ENCODE data around the gene SLC7A9. TPM values are rescaled to one million over a fixed set of nuclear protein-coding genes. Genes with fewer than 3 reads are reported as not detected.

Gene SLC7A9
- total RNA-seq, 2 experiments from 2014 or later = not detected

DNA sequence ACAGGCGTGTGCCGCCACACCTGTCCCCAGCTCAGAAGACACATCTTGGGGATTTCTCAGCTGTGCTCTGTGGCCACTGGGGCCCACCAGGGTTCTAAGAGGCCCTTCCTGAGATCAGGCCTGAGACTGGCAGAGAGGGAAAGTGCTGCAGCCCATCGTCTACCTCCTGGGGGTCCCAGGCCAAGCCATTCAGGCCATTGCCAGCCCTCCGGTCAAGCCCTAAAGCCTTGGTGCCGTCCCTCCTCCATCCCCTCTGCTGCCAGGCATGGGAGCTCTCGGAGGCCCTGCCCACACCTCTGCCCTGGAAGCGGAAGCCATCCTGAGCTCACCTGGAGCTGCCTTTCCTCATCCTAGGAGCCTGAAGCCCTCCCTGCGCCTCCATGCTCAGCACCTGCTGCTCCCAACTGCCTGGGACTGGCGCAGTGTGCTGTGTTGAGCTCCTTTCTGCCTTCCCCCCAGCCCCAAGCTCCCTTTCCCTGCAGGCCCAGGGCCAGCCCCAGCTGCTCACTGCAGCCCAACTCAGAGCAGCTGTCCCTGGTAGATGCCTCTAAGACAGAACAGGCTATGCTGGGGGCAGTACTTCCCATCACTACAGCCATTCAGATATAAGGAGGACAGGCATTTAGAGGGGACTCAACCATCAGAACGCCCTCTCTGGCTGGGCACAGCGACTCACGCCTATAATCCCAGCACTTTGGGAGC is 2.9 kb downstream of the SLC7A9 start:
- POLR2A ChIA-PET = interaction anchor here (0.6 kb wide), 1 partner anchor 452 kb away, joined by 3 read pairs; no protein-coding TSS in a partner anchor

DNA sequence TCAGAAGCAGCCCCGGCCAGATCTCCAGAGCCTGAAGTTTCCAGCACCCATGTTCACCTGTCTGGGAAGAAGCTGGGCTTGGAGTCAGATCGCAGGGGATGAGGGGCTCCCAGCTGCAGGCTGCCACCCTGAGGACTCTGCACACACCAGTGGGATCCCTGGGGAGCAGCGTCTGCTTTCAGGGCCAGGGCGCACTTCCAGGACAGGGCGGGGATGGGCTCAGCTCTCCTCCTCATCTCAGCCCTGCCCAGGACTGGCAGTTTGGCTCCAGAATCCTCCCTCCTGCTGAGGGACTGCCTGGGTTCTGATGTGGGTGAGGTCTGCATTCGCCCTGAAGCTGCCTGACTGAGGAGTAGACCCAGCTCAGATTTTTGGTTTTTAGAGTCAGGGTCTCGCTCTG is 3.5 kb downstream of the SLC7A9 start:
- Histone ChIP-seq H3K9me3 (ENCODE audit: low read length) (no peaks in the 10 kb centered on the region), H3K79me2 (ENCODE audit: insufficient read depth, low read depth, low read length) (no peaks in the 10 kb centered on the region), H3K4me2 (ENCODE audit: low read length) (no peak overlapping the region), H2AFZ (ENCODE audit: low read length) (no peak overlapping the region), H3K4me1 (ENCODE audit: insufficient read depth, low read length, poor library complexity, severe bottlenecking) (no peaks in the 10 kb centered on the region), H3K4me3 (ENCODE audit: low read depth, low read length, poor library complexity, severe bottlenecking) (no peak overlapping the region), H3K27ac (ENCODE audit: low read depth, low read length, poor library complexity, severe bottlenecking) (no peak overlapping the region), H3K9me2 (ENCODE audit: insufficient read depth, low read length) (no peaks in the 10 kb centered on the region), H3K36me3 (ENCODE audit: insufficient read depth, low read length) (no peaks in the 10 kb centered on the region), H4K20me1 (ENCODE audit: insufficient read depth, low read length) (no peaks in the 10 kb centered on the region)
- no peak for DNase-seq (ENCODE audit: low spot score)
- ChIA-PET POLR2A (interaction anchor here (0.6 kb wide), 2 partner anchors 452 to 830 kb away, joined by 3 read pairs; no protein-coding TSS in a partner anchor), CTCF (ENCODE audit: unreplicated experiment) (no interaction called here)
- BruUV-seq (replicated peaks) = no TSS peak
- no peak for TF ChIP-seq EZH2phosphoT487 (IDR thresholded peaks at IDR 0.05; ENCODE audit: borderline replicate concordance, low read depth, low read length)
- TF ChIP-seq, protein P1, sequence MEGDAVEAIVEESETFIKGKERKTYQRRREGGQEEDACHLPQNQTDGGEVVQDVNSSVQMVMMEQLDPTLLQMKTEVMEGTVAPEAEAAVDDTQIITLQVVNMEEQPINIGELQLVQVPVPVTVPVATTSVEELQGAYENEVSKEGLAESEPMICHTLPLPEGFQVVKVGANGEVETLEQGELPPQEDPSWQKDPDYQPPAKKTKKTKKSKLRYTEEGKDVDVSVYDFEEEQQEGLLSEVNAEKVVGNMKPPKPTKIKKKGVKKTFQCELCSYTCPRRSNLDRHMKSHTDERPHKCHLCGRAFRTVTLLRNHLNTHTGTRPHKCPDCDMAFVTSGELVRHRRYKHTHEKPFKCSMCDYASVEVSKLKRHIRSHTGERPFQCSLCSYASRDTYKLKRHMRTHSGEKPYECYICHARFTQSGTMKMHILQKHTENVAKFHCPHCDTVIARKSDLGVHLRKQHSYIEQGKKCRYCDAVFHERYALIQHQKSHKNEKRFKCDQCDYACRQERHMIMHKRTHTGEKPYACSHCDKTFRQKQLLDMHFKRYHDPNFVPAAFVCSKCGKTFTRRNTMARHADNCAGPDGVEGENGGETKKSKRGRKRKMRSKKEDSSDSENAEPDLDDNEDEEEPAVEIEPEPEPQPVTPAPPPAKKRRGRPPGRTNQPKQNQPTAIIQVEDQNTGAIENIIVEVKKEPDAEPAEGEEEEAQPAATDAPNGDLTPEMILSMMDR (conservative IDR thresholded peaks at IDR 0.05; ENCODE audit: low read length) = no peak
- intact Hi-C loops (cut with micrococcal nuclease; ENCODE audit: unreplicated experiment) = no loop called here

More for the DNA sequence above, 2.9 kb downstream of the SLC7A9 start:
- no peaks in the 10 kb centered on the region for H3K9me3 ChIP-seq (ENCODE audit: low read length)
- no peak overlapping the region for H2AFZ ChIP-seq (ENCODE audit: low read length)
- no peaks in the 10 kb centered on the region for H3K9me2 ChIP-seq (ENCODE audit: insufficient read depth, low read length)
- H4K20me1 ChIP-seq (ENCODE audit: insufficient read depth, low read length) = no peaks in the 10 kb centered on the region
- no peak overlapping the region for H3K4me2 ChIP-seq (ENCODE audit: low read length)
- H3K79me2 ChIP-seq (ENCODE audit: insufficient read depth, low read depth, low read length) = no peaks in the 10 kb centered on the region
- H3K27ac ChIP-seq (ENCODE audit: low read depth, low read length, poor library complexity, severe bottlenecking) = no peak overlapping the region
- TF ChIP-seq, protein P1 (conservative IDR thresholded peaks at IDR 0.05; ENCODE audit: low read length) = no peak
- no peak for TF ChIP-seq EZH2phosphoT487 (IDR thresholded peaks at IDR 0.05; ENCODE audit: borderline replicate concordance, low read depth, low read length)
- H3K4me3 ChIP-seq (ENCODE audit: low read depth, low read length, poor library complexity, severe bottlenecking) = no peak overlapping the region
- no peaks in the 10 kb centered on the region for H3K4me1 ChIP-seq (ENCODE audit: insufficient read depth, low read length, poor library complexity, severe bottlenecking)
- BruUV-seq (replicated peaks) = no TSS peak
- H3K36me3 ChIP-seq (ENCODE audit: insufficient read depth, low read length) = no peaks in the 10 kb centered on the region
- intact Hi-C loops (cut with micrococcal nuclease; ENCODE audit: unreplicated experiment) = no loop called here
- CTCF ChIA-PET (ENCODE audit: unreplicated experiment) = no interaction called here
- DNase-seq (ENCODE audit: low spot score) = no peak

DNA sequence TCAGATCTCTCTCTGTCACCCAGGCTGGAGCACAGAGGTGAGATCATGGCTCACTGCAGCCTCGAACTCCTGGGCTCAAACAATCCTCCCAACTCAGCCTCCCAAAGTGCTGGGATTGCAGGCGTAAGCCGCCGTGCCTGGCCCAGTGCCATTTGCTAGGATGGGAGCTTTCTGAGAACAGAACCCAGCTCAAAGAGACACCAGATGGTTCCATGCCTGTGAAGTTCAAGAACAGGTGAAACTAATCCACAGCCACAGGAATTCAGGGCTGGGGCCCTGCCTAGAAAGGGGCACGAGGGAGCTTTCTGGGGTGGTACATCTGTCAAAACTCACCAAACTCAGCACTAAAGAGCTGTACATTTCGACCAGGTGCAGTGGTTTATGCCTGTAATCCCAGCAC is 4.2 kb downstream of the SLC7A9 start:
- intact Hi-C loops (cut with micrococcal nuclease; ENCODE audit: unreplicated experiment) = no loop called here
- Histone ChIP-seq H3K9me2 (ENCODE audit: insufficient read depth, low read length) (no peaks in the 10 kb centered on the region), H3K79me2 (ENCODE audit: insufficient read depth, low read depth, low read length) (no peaks in the 10 kb centered on the region), H3K4me2 (ENCODE audit: low read length) (no peak overlapping the region), H2AFZ (ENCODE audit: low read length) (no peak overlapping the region), H3K27ac (ENCODE audit: low read depth, low read length, poor library complexity, severe bottlenecking) (no peak overlapping the region), H3K4me1 (ENCODE audit: insufficient read depth, low read length, poor library complexity, severe bottlenecking) (no peaks in the 10 kb centered on the region), H3K4me3 (ENCODE audit: low read depth, low read length, poor library complexity, severe bottlenecking) (no peak overlapping the region), H3K9me3 (ENCODE audit: low read length) (no peaks in the 10 kb centered on the region), H4K20me1 (ENCODE audit: insufficient read depth, low read length) (no peaks in the 10 kb centered on the region), H3K36me3 (ENCODE audit: insufficient read depth, low read length) (no peaks in the 10 kb centered on the region)
- ChIA-PET POLR2A (interaction anchor here (0.5 kb wide), 1 partner anchor 87 kb away, joined by 4 read pairs; no protein-coding TSS in a partner anchor), CTCF (ENCODE audit: unreplicated experiment) (no interaction called here)
- no peak for TF ChIP-seq EZH2phosphoT487 (IDR thresholded peaks at IDR 0.05; ENCODE audit: borderline replicate concordance, low read depth, low read length)
- TF ChIP-seq, protein P1 (conservative IDR thresholded peaks at IDR 0.05; ENCODE audit: low read length) = no peak
- DNase-seq (ENCODE audit: low spot score) = no peak
- BruUV-seq (replicated peaks) = no TSS peak
